A549 (cell line): ENCODE data around the gene PSAPL1. TPM values are rescaled to one million over a fixed set of nuclear protein-coding genes. Genes with fewer than 3 reads are reported as not detected.

Source experiments
- ATAC-seq, 2 experiments: fragments of 200-7000 bp in 1 of 2; fragments of >200 bp in 1 of 2; cut with Nextera tagmentation in 1 of 2; cut with Tn5 transposase in 1 of 2; 3 replicates each; pipeline versions ENCODE4 v1.8.0 to v1.9.1; 2018 to 2020; ENCODE audit warnings: mild to moderate bottlenecking in 1 of 2, moderate library complexity in 1 of 2
- CTCF ChIA-PET: fragments of 300-600 bp; sonication (Branson Sonifier 250); formaldehyde crosslinking; extraction: SDS; loops from one replicate; lab custom pipeline; 2021; ENCODE audit warnings: antibody characterized with exemption, inconsistent platforms; lab: Yijun Ruan, JAX
- POLR2A ChIA-PET: fragments of 350-600 bp; formaldehyde crosslinking; extraction: SDS; loops from one replicate; lab custom pipeline; 2021; ENCODE audit warnings: antibody characterized with exemption, inconsistent platforms; lab: Yijun Ruan, JAX
- DNase-seq, 2 experiments: peaks; one replicate each; pipeline versions ENCODE4 v3.0.0 to v3.0.0-alpha.2; 2011 to 2016; ENCODE audit warnings: low read depth in 1 of 2, low spot score in 1 of 2
- FAIRE-seq: peaks from 2 replicates; lab custom pipeline; 2011; peaks lifted over from hg19 to GRCh38; lab: Jason Lieb, UNC
- H3K27ac ChIP-seq, 2 experiments: fragments of >200 bp; sonication (Bioruptor Twin); formaldehyde crosslinking; 3 replicates each; pipeline ENCODE4 v1.5.1; 2016 to 2017
- H3K4me1 ChIP-seq: fragments of >200 bp; sonication (Bioruptor Twin); formaldehyde crosslinking; 3 replicates; pipeline ENCODE4 v1.6.1; 2016
- H3K4me2 ChIP-seq: fragments of >200 bp; sonication (Bioruptor Twin); formaldehyde crosslinking; 3 replicates; pipeline ENCODE4 v1.6.1; 2016
- H3K4me3 ChIP-seq: fragments of >200 bp; sonication (Bioruptor Twin); formaldehyde crosslinking; 3 replicates; pipeline ENCODE4 v1.5.1; 2016
- H3K9me3 ChIP-seq: fragments of >200 bp; sonication (Bioruptor Twin); formaldehyde crosslinking; 3 replicates; pipeline ENCODE4 v1.6.1; 2016
- CEBPB ChIP-seq, 2 experiments: fragments of >200 bp in 1 of 2; sonication (Bioruptor Twin) in 1 of 2; formaldehyde crosslinking in 1 of 2; IDR thresholded peaks; 2 replicates each; pipeline ENCODE4 v1.6.1; 2012 to 2016
- CHD2 ChIP-seq: fragments of 150-350 bp; IDR thresholded peaks from 2 replicates; pipeline ENCODE4 v1.6.1; 2014; ENCODE audit warnings: low read length; ENCODE audit not compliant: partially characterized antibody
- EHF ChIP-seq: fragments of 250-450 bp; sonication (Bioruptor Pico); IDR thresholded peaks from 2 replicates; pipeline ENCODE4 v1.5.0; 2020; ENCODE audit warnings: mild to moderate bottlenecking
- GATA3 ChIP-seq: IDR thresholded peaks from 2 replicates; pipeline ENCODE4 v1.6.1; 2012; ENCODE audit warnings: borderline replicate concordance
- HES2 ChIP-seq: fragments of >200 bp; sonication (Bioruptor Twin); formaldehyde crosslinking; IDR thresholded peaks from 2 replicates; pipeline ENCODE4 v1.6.1; 2016
- HEYL ChIP-seq: fragments of 250-450 bp; sonication (Bioruptor Pico); IDR thresholded peaks from 2 replicates; pipeline ENCODE4 v1.8.0; 2021; ENCODE audit warnings: mild to moderate bottlenecking, moderate library complexity
- HMGXB4 ChIP-seq: fragments of 250-450 bp; sonication (Bioruptor Pico); IDR thresholded peaks from 2 replicates; pipeline ENCODE4 v1.5.0; 2021; ENCODE audit warnings: mild to moderate bottlenecking, moderate library complexity, borderline replicate concordance
- HOXB13 ChIP-seq: fragments of 250-450 bp; sonication (Bioruptor Pico); IDR thresholded peaks from 2 replicates; pipeline ENCODE4 v1.5.0; 2020; ENCODE audit warnings: low read depth, mild to moderate bottlenecking, moderate library complexity
- JUNB ChIP-seq: fragments of >200 bp; sonication (Bioruptor Twin); formaldehyde crosslinking; IDR thresholded peaks from 2 replicates; pipeline ENCODE4 v1.6.1; 2016
- MAZ ChIP-seq: fragments of 150-350 bp; IDR thresholded peaks from 2 replicates; pipeline ENCODE4 v1.6.1; 2014; ENCODE audit warnings: antibody characterized with exemption, low read depth, low read length, borderline replicate concordance
- MYC ChIP-seq: IDR thresholded peaks from 2 replicates; pipeline ENCODE4 v1.6.1; 2012; ENCODE audit warnings: mild to moderate bottlenecking, inconsistent platforms, low read length, improper control_type of control experiment, borderline replicate concordance
- NR3C1 ChIP-seq: fragments of >200 bp; sonication (Bioruptor Twin); formaldehyde crosslinking; IDR thresholded peaks from 3 replicates; pipeline ENCODE4 v1.6.1; 2017
- RARB ChIP-seq: fragments of 250-450 bp; sonication (Bioruptor Pico); IDR thresholded peaks from 2 replicates; pipeline ENCODE4 v1.8.0; 2021; ENCODE audit warnings: mild to moderate bottlenecking, moderate library complexity
- SMC3 ChIP-seq: fragments of >200 bp; sonication (Bioruptor Twin); formaldehyde crosslinking; IDR thresholded peaks from 3 replicates; pipeline ENCODE4 v1.6.1; 2018; ENCODE audit warnings: inconsistent platforms
- ZC3H11A ChIP-seq: fragments of 450-650 bp; IDR thresholded peaks from 2 replicates; pipeline ENCODE4 v1.6.1; 2014; ENCODE audit warnings: antibody characterized with exemption, mild to moderate bottlenecking
- ZSCAN20 ChIP-seq: fragments of 250-450 bp; sonication (Bioruptor Pico); IDR thresholded peaks from 2 replicates; pipeline ENCODE4 v1.8.0; 2022; ENCODE audit warnings: mild to moderate bottlenecking, moderate library complexity
- WGBS: methylation state at CpG from one replicate; pipeline ENCODE4 v1.1.6; 2017; ENCODE audit errors: missing lambda C conversion rate; 5-methylcytosine and 5-hydroxymethylcytosine counted together
- polyA plus RNA-seq, 4 experiments: library from polyadenylated mRNA; depleted of rRNA in 3 of 4; stranded (reverse); fragments of >200 nt; fragmentation: RNase III in 1 of 4; extraction: RNeasy Plus Mini Kit Qiagen cat#74134 plus additional on column Dnase treatment in 1 of 4; gene quantifications; 2 replicates in 3 of 4; 3 replicates in 1 of 4; pipeline ENCODE4 v1.2.3, GENCODE V29; 2011 to 2017
- TF ChIP-seq, protein P1 (sequence below): fragments of 450-650 bp; IDR thresholded peaks from 2 replicates; pipeline ENCODE4 v1.6.1; 2014; ENCODE audit warnings: antibody characterized with exemption
- TF ChIP-seq, protein P2 (sequence below): fragments of >200 bp; sonication (Bioruptor Twin); formaldehyde crosslinking; IDR thresholded peaks from 3 replicates; pipeline ENCODE4 v1.6.1; 2016

The PSAPL1 gene
- polyA plus RNA-seq, 2 of the 4 experiments (the other 2 are of a cell fraction): 0.04 to 0.05 TPM

DNA sequence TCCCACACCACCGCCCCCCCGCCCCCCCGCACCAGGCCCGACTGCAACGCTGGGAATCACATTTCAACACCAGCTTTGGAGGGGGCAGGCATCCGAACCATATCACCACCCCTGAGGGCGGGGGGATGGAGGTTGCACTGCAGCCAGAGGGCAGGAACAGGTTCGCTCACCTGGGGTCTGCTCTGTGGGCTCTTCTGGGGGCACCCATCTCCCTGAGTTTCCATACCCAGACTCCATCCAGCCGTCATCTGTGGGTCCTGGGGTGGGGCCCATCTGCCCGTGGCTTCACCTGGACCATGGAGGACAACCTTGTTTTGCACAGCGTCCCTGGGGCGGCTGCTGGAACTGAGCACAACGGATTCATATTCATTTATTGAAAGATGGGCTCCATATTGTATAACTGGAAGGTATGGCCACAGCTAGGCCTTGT lies 6.9 kb downstream of the PSAPL1 start:
- Histone ChIP-seq H3K27ac (no peak overlapping the region), H3K4me1 (peaks cover 23% of the 10 kb centered on the region), H3K4me3 (no peak overlapping the region), H3K9me3 (no peaks in the 10 kb centered on the region), H3K4me2 (no peak overlapping the region)
- ATAC-seq (no peak), FAIRE-seq (no peak), DNase-seq (no peak)
- ChIA-PET CTCF (no interaction called here), POLR2A (no interaction called here)
- 88% methylated on average over 7 of the region's 13 CpGs for WGBS
- no peak for TF ChIP-seq MAZ
- no peak for TF ChIP-seq RARB (CRISPR knock-in tag)
- TF ChIP-seq, protein P1, sequence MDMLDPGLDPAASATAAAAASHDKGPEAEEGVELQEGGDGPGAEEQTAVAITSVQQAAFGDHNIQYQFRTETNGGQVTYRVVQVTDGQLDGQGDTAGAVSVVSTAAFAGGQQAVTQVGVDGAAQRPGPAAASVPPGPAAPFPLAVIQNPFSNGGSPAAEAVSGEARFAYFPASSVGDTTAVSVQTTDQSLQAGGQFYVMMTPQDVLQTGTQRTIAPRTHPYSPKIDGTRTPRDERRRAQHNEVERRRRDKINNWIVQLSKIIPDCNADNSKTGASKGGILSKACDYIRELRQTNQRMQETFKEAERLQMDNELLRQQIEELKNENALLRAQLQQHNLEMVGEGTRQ: no peak
- TF ChIP-seq, protein P2, sequence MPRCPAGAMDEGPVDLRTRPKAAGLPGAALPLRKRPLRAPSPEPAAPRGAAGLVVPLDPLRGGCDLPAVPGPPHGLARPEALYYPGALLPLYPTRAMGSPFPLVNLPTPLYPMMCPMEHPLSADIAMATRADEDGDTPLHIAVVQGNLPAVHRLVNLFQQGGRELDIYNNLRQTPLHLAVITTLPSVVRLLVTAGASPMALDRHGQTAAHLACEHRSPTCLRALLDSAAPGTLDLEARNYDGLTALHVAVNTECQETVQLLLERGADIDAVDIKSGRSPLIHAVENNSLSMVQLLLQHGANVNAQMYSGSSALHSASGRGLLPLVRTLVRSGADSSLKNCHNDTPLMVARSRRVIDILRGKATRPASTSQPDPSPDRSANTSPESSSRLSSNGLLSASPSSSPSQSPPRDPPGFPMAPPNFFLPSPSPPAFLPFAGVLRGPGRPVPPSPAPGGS: no peak
- TF ChIP-seq HEYL (CRISPR knock-in tag): no peak
- no peak for TF ChIP-seq ZC3H11A
- TF ChIP-seq MYC: no peak
- TF ChIP-seq EHF (CRISPR knock-in tag): no peak
- no peak for TF ChIP-seq HMGXB4 (CRISPR knock-in tag)
- TF ChIP-seq CHD2: no peak

DNA sequence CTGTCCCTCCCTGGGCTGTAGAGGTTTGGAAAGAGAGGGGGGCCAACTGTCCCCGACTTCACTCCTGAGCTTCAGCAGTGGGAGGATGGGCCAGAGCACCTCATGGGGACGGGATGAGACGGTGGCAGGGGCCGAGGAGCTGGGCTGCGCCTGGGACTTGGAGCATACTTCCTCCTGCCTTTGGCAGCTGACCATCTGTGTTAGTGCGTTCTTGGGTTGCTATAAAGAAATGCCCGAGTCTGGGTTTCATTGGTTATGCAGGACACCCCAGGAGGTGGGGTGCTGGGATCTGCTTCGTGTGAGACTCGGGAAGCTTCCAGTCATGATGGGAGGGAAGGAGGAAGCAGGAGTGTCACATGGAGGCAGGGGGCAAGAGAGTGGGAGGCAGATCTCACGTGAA lies 7.4 kb downstream of the PSAPL1 start:
- 77% methylated on average over 7 of the region's 10 CpGs for WGBS
- POLR2A ChIA-PET: no interaction called here
- no peak for ATAC-seq
- Histone ChIP-seq H3K9me3 (no peaks in the 10 kb centered on the region), H3K4me2 (no peak overlapping the region), H3K4me3 (no peak overlapping the region), H3K4me1 (peaks cover 23% of the 10 kb centered on the region), H3K27ac (no peak overlapping the region)
- TF ChIP-seq ZSCAN20 (CRISPR knock-in tag) (no peak), MYC (no peak), HOXB13 (CRISPR knock-in tag) (no peak), JUNB (no peak), NR3C1 (no peak), SMC3 (no peak), CEBPB (IDR thresholded peaks at IDR 0.05) (no peak), HES2 (no peak), GATA3 (no peak)
- TF ChIP-seq, protein P1: no peak
- TF ChIP-seq, protein P2: no peak
- no peak for FAIRE-seq
- DNase-seq: no peak
- CTCF ChIA-PET: no interaction called here
